Neuronal stem cell (in vitro differentiated cells): ENCODE results near the gene EMC7.

Experiments used
- DNase-seq: peaks from one replicate; pipeline ENCODE4 v3.0.0-alpha.2; 2013; ENCODE audit warnings: low spot score
- H2AFZ ChIP-seq: one replicate; pipeline ENCODE4 v1.6.1; 2013; ENCODE audit warnings: mild to moderate bottlenecking, low read length, inconsistent platforms
- H2AK5ac ChIP-seq: 2 replicates; pipeline ENCODE4 v1.6.1; 2013; ENCODE audit warnings: low read depth, mild to moderate bottlenecking, inconsistent platforms, low read length, moderate library complexity, mixed read lengths
- H2BK120ac ChIP-seq: 2 replicates; pipeline ENCODE4 v1.6.1; 2013; ENCODE audit warnings: low read depth, mild to moderate bottlenecking, inconsistent platforms, low read length, moderate library complexity, mixed read lengths
- H2BK12ac ChIP-seq: one replicate; pipeline ENCODE4 v1.6.1; 2013; ENCODE audit warnings: low read length, inconsistent platforms
- H2BK15ac ChIP-seq: 2 replicates; pipeline ENCODE4 v1.6.1; 2013; ENCODE audit warnings: mild to moderate bottlenecking, low read length, inconsistent platforms, mixed read lengths
- H2BK5ac ChIP-seq: one replicate; pipeline ENCODE4 v1.6.1; 2013; ENCODE audit warnings: inconsistent platforms, mild to moderate bottlenecking, low read length, moderate library complexity
- H3K14ac ChIP-seq: one replicate; pipeline ENCODE4 v1.6.1; 2013; ENCODE audit warnings: low read length, inconsistent platforms
- H3K18ac ChIP-seq: 2 replicates; pipeline ENCODE4 v1.6.1; 2013; ENCODE audit warnings: low read length, inconsistent platforms
- H3K23ac ChIP-seq: 2 replicates; pipeline ENCODE4 v1.6.1; 2013; ENCODE audit warnings: low read depth, mild to moderate bottlenecking, mixed read lengths, low read length, inconsistent platforms; ENCODE audit not compliant: poor library complexity
- H3K27ac ChIP-seq: replicated peaks from 3 replicates; pipeline ENCODE4 v1.5.1; 2013; ENCODE audit warnings: low read length, inconsistent platforms
- H3K27me3 ChIP-seq, 3 experiments: 2 replicates each; pipeline ENCODE4 v1.6.1; 2013; ENCODE audit warnings: low read length in 3 of 3, mild to moderate bottlenecking in 2 of 3, inconsistent platforms in 1 of 3, low read depth in 1 of 3, mixed read lengths in 1 of 3, moderate library complexity in 1 of 3; ENCODE audit not compliant: control insufficient read depth in 3 of 3, insufficient read depth in 3 of 3
- H3K36me3 ChIP-seq, 2 donors: replicated peaks in 1 of 2; 2 replicates each; pipeline ENCODE4 v1.6.1; 2013; ENCODE audit warnings: low read length in 2 of 2; ENCODE audit not compliant: control insufficient read depth in 2 of 2, insufficient read depth in 2 of 2
- H3K4ac ChIP-seq: 2 replicates; pipeline ENCODE4 v1.6.1; 2013; ENCODE audit warnings: inconsistent platforms, mild to moderate bottlenecking, low read length, moderate library complexity
- H3K4me1 ChIP-seq, 2 donors: 1 replicate in 1 of 2; 2 replicates in 1 of 2; pipeline ENCODE4 v1.6.1; 2013; ENCODE audit warnings: low read length in 2 of 2, low read depth in 1 of 2; ENCODE audit not compliant: control insufficient read depth in 2 of 2, insufficient read depth in 1 of 2
- H3K4me2 ChIP-seq: one replicate; pipeline ENCODE4 v1.6.1; 2013; ENCODE audit warnings: mild to moderate bottlenecking, low read length, inconsistent platforms; ENCODE audit not compliant: insufficient read depth, poor library complexity, severe bottlenecking
- H3K4me3 ChIP-seq, 2 donors: 2 replicates each; pipeline ENCODE4 v1.5.1; 2013; ENCODE audit warnings: low read length in 2 of 2, mild to moderate bottlenecking in 2 of 2, inconsistent platforms in 1 of 2, moderate library complexity in 1 of 2
- H3K79me1 ChIP-seq: one replicate; pipeline ENCODE4 v1.6.1; 2013; ENCODE audit warnings: low read depth, mild to moderate bottlenecking, inconsistent platforms, low read length, moderate library complexity
- H3K9ac ChIP-seq: one replicate; pipeline ENCODE4 v1.6.1; 2013; ENCODE audit warnings: mild to moderate bottlenecking, low read depth, low read length, inconsistent platforms; ENCODE audit not compliant: poor library complexity
- H3K9me3 ChIP-seq, 2 donors: replicated peaks in 1 of 2; 2 replicates each; pipeline versions ENCODE3 to v1.6.1; 2013; ENCODE audit warnings: low read length in 2 of 2, mild to moderate bottlenecking in 2 of 2, inconsistent platforms in 1 of 2, low read depth in 1 of 2, mixed read lengths in 1 of 2, moderate library complexity in 1 of 2; ENCODE audit not compliant: control insufficient read depth in 2 of 2, insufficient read depth in 1 of 2
- H4K8ac ChIP-seq: one replicate; pipeline ENCODE4 v1.6.1; 2013; ENCODE audit warnings: low read depth, mild to moderate bottlenecking, inconsistent platforms, low read length, moderate library complexity
- H4K91ac ChIP-seq: one replicate; pipeline ENCODE4 v1.6.1; 2013; ENCODE audit warnings: low read length, low read depth, mild to moderate bottlenecking, inconsistent platforms; ENCODE audit not compliant: poor library complexity
- WGBS, 2 donors: extraction: QIAGEN DNeasy Blood & Tissue Kit; methylation state at CpG; one replicate each; pipeline ENCODE4 v1.1.7; 2013; ENCODE audit warnings: missing lambda C conversion rate in 2 of 2, mixed read lengths in 1 of 2; ENCODE audit not compliant: insufficient read length in 2 of 2, insufficient replicate concordance in 1 of 2; ENCODE audit errors: extremely low coverage in 2 of 2; 5-methylcytosine and 5-hydroxymethylcytosine counted together

The EMC7 gene

DNA sequence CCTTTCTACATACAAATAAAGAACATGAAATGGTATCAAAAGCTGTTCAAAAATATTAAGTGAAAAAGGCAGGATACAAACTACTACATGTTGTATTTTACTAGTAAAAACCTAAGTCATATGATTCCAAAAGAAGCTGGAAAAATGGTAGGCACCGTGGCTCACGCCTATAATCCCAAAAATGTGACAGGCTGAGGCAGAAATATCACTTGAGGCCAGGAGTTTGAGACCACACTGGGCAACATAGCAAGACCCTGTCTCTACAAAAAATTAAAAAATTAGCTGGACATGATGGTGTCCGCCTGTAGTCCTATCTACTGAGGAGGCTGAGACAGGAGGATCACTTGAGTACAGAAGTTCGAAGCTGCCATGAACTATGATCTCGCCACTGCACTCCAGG, 1.7 kb downstream of the EMC7 start:
- H2BK12ac ChIP-seq, result no peak overlapping the region
- H3K9me3 ChIP-seq, result no peaks in the 10 kb centered on the region
- no peak overlapping the region for H2AFZ ChIP-seq
- no peak overlapping the region for H2AK5ac ChIP-seq
- H3K79me1 ChIP-seq, result peaks cover 4% of the 10 kb centered on the region
- H3K14ac ChIP-seq, result no peak overlapping the region
- no peak overlapping the region for H3K18ac ChIP-seq
- H4K8ac ChIP-seq, result no peak overlapping the region
- H3K27ac ChIP-seq, result no peak overlapping the region
- no peak overlapping the region for H2BK120ac ChIP-seq
- no peak overlapping the region for H3K9ac ChIP-seq
- peaks cover 2 to 5% of the 10 kb centered on the region in 2 donors for H3K4me1 ChIP-seq
- no peak overlapping the region for H3K4me2 ChIP-seq
- H2BK15ac ChIP-seq, result no peak overlapping the region
- WGBS, 2 donors, result no CpG with 5 or more reads among the region's 5 CpGs
- peaks cover 0 to 22% of the 10 kb centered on the region in 2 donors for H3K36me3 ChIP-seq
- DNase-seq, result no peak
- H4K91ac ChIP-seq, result no peak overlapping the region
- H3K4ac ChIP-seq, result no peak overlapping the region
- no peak overlapping the region for H2BK5ac ChIP-seq
- no peaks in the 10 kb centered on the region for H3K27me3 ChIP-seq
- H3K4me3 ChIP-seq, result no peak overlapping the region
- no peak overlapping the region for H3K23ac ChIP-seq

GRCh38 chr15:34085746-34086145, 15.9 kb downstream of the EMC7 start:
- no peak overlapping the region for H2BK15ac ChIP-seq
- H2BK5ac ChIP-seq, result no peak overlapping the region
- H4K91ac ChIP-seq, result no peak overlapping the region
- no peak overlapping the region for H3K23ac ChIP-seq
- no peak overlapping the region for H4K8ac ChIP-seq
- no peaks in the 10 kb centered on the region for H3K9me3 ChIP-seq
- no peak overlapping the region for H2AK5ac ChIP-seq
- H2AFZ ChIP-seq, result no peak overlapping the region
- H3K4me1 ChIP-seq, result no peaks in the 10 kb centered on the region
- no peak overlapping the region for H3K14ac ChIP-seq
- no peak overlapping the region for H2BK120ac ChIP-seq
- H3K4ac ChIP-seq, result no peak overlapping the region
- peaks cover 1 to 77% of the 10 kb centered on the region in 2 donors for H3K36me3 ChIP-seq
- DNase-seq, result no peak
- no peak overlapping the region for H3K18ac ChIP-seq
- no peak overlapping the region for H3K4me2 ChIP-seq
- no peaks in the 10 kb centered on the region for H3K79me1 ChIP-seq
- no peak overlapping the region for H3K27ac ChIP-seq
- WGBS, 2 donors, result no CpG with 5 or more reads among the region's 2 CpGs
- H3K4me3 ChIP-seq, result no peak overlapping the region
- no peak overlapping the region for H2BK12ac ChIP-seq
- H3K27me3 ChIP-seq, result no peaks in the 10 kb centered on the region
- H3K9ac ChIP-seq, result no peak overlapping the region

DNA sequence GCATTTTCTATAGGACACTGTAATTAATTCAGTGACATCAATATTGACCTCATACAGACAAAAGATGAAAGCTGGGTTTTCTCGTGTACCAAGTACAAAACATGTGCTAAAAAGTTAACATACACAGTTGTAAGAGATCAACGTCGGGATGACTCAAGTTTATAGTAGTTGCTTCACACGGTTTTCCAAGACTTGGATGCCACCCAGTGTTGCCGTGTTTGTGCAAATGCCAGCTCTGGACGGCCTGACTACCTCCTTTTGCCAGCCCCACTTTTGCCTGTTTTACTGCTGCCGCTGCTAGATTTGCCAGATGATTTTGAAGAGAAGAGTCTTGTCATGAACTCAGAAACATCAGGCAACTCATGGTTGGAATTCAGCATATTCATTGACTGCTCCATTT, 17.6 kb downstream of the EMC7 start:
- H3K14ac ChIP-seq, result no peak overlapping the region
- H3K23ac ChIP-seq, result no peak overlapping the region
- H3K27me3 ChIP-seq, result no peaks in the 10 kb centered on the region
- H3K9me3 ChIP-seq, result no peaks in the 10 kb centered on the region
- H4K8ac ChIP-seq, result no peak overlapping the region
- H2BK120ac ChIP-seq, result no peak overlapping the region
- no CpG with 5 or more reads among the region's 7 CpGs for WGBS, 2 donors
- H3K36me3 ChIP-seq, result peaks cover 1 to 62% of the 10 kb centered on the region in 2 donors
- no peak overlapping the region for H4K91ac ChIP-seq
- H3K27ac ChIP-seq, result no peak overlapping the region
- no peak overlapping the region for H2AK5ac ChIP-seq
- H2BK12ac ChIP-seq, result no peak overlapping the region
- no peak for DNase-seq
- H3K4me3 ChIP-seq, result no peak overlapping the region
- no peak overlapping the region for H3K18ac ChIP-seq
- no peaks in the 10 kb centered on the region for H3K79me1 ChIP-seq
- H3K4me1 ChIP-seq, result no peaks in the 10 kb centered on the region
- H2BK5ac ChIP-seq, result no peak overlapping the region
- no peak overlapping the region for H2BK15ac ChIP-seq
- H3K4me2 ChIP-seq, result no peak overlapping the region
- no peak overlapping the region for H3K4ac ChIP-seq
- no peak overlapping the region for H2AFZ ChIP-seq
- no peak overlapping the region for H3K9ac ChIP-seq

DNA sequence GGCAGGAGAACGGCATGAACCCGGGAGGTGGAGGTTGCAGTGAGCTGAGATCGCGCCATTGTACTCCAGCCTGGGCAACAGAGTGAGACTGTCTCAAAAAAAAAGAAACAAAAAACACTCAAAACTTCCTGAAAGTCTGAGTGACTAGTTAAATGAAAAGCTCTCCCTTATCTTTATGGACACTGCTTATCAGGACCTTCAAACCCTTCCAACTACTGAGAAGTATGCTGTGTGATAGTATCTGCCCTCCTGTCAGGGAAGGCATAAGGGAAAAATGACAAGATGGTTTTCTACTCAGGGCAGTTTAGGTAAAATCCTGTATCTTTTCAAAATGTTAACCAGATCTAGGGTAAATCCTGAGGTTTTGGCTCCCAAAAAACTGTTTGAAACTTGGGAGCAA, 21.8 kb downstream of the EMC7 start:
- Histone ChIP-seq H3K79me1 (no peaks in the 10 kb centered on the region), H3K27me3 (no peaks in the 10 kb centered on the region), H3K4me3 (no peak overlapping the region), H3K36me3 (peaks cover 1 to 23% of the 10 kb centered on the region in 2 donors), H3K4me1 (no peaks in the 10 kb centered on the region), H3K4ac (no peak overlapping the region), H2AK5ac (no peak overlapping the region), H2BK15ac (no peak overlapping the region), H4K8ac (no peak overlapping the region), H2BK12ac (no peak overlapping the region), H3K14ac (no peak overlapping the region), H3K4me2 (no peak overlapping the region), H3K18ac (no peak overlapping the region), H3K9me3 (no peaks in the 10 kb centered on the region), H3K27ac (no peak overlapping the region), H3K23ac (no peak overlapping the region), H2BK120ac (no peak overlapping the region), H4K91ac (no peak overlapping the region), H3K9ac (no peak overlapping the region), H2AFZ (no peak overlapping the region), H2BK5ac (no peak overlapping the region)
- DNase-seq, result no peak
- no CpG with 5 or more reads among the region's 4 CpGs for WGBS, 2 donors
